SK-N-SH treated with all-trans-retinoic acid at 6 μM for 48 hours (cell line): ENCODE results near the gene METTL6.

Experiments used
- ATAC-seq: fragments of 200-7000 bp; cut with Tn5 transposase; 3 replicates; pipeline ENCODE4 v1.9.1; 2020; ENCODE audit warnings: mild to moderate bottlenecking, moderate library complexity
- BACH2 ChIP-seq: fragments of 250-450 bp; sonication (Bioruptor Pico); IDR thresholded peaks from 2 replicates; pipeline ENCODE4 v1.9.0; 2021; ENCODE audit warnings: mild to moderate bottlenecking, borderline replicate concordance
- CREB5 ChIP-seq: fragments of 250-450 bp; sonication (Bioruptor Pico); IDR thresholded peaks from 2 replicates; pipeline ENCODE4 v1.5.1; 2020; ENCODE audit warnings: low read depth, mild to moderate bottlenecking, moderate library complexity
- CSDC2 ChIP-seq: fragments of 250-450 bp; sonication (Bioruptor Pico); IDR thresholded peaks from 2 replicates; pipeline ENCODE4 v1.5.0; 2020; ENCODE audit warnings: mild to moderate bottlenecking, moderate library complexity
- ESRRG ChIP-seq: fragments of 250-450 bp; sonication (Bioruptor Pico); IDR thresholded peaks from 2 replicates; pipeline ENCODE4 v1.6.1; 2021; ENCODE audit warnings: mild to moderate bottlenecking
- GLIS3 ChIP-seq: fragments of 250-450 bp; sonication (Bioruptor Pico); IDR thresholded peaks from 2 replicates; pipeline ENCODE4 v1.5.0; 2020; ENCODE audit warnings: mild to moderate bottlenecking, moderate library complexity
- ISL1 ChIP-seq: fragments of 250-450 bp; sonication (Bioruptor Pico); IDR thresholded peaks from 2 replicates; pipeline ENCODE4 v2.1.2; 2022; ENCODE audit warnings: mild to moderate bottlenecking, moderate library complexity
- OSR1 ChIP-seq: fragments of 250-450 bp; sonication (Bioruptor Pico); IDR thresholded peaks from 2 replicates; pipeline ENCODE4 v1.8.0; 2022; ENCODE audit warnings: moderate library complexity, mild to moderate bottlenecking, inconsistent platforms
- PATZ1 ChIP-seq: fragments of 250-450 bp; sonication (Bioruptor Pico); IDR thresholded peaks from 2 replicates; pipeline ENCODE4 v1.8.0; 2020; ENCODE audit warnings: mild to moderate bottlenecking, moderate library complexity, borderline replicate concordance
- POU6F1 ChIP-seq: fragments of 250-450 bp; sonication (Bioruptor Pico); IDR thresholded peaks from 2 replicates; pipeline ENCODE4 v1.8.0; 2021; ENCODE audit warnings: low read depth, mild to moderate bottlenecking, moderate library complexity, borderline replicate concordance
- PPARA ChIP-seq: fragments of 250-450 bp; sonication (Bioruptor Pico); IDR thresholded peaks from 2 replicates; pipeline ENCODE4 v1.5.0; 2020; ENCODE audit warnings: mild to moderate bottlenecking, borderline replicate concordance
- RARB ChIP-seq: fragments of 250-450 bp; sonication (Bioruptor Pico); IDR thresholded peaks from 2 replicates; pipeline ENCODE4 v1.8.0; 2021; ENCODE audit warnings: mild to moderate bottlenecking, moderate library complexity
- SNAI2 ChIP-seq: fragments of 250-450 bp; sonication (Bioruptor Pico); IDR thresholded peaks from 2 replicates; pipeline ENCODE4 v1.5.0; 2020; ENCODE audit warnings: mild to moderate bottlenecking, moderate library complexity
- TCF4 ChIP-seq: fragments of 250-450 bp; sonication (Bioruptor Pico); IDR thresholded peaks from 2 replicates; pipeline ENCODE4 v1.8.0; 2021; ENCODE audit warnings: mild to moderate bottlenecking, moderate library complexity, borderline replicate concordance
- TOX ChIP-seq: fragments of 250-450 bp; sonication (Bioruptor Pico); IDR thresholded peaks from 2 replicates; pipeline ENCODE4 v1.8.0; 2021; ENCODE audit warnings: mild to moderate bottlenecking, moderate library complexity, borderline replicate concordance
- ZC3H10 ChIP-seq: fragments of 250-450 bp; sonication (Bioruptor Pico); IDR thresholded peaks from 2 replicates; pipeline ENCODE4 v1.5.1; 2021; ENCODE audit warnings: mild to moderate bottlenecking, moderate library complexity
- ZFP3 ChIP-seq: fragments of 250-450 bp; sonication (Bioruptor Pico); IDR thresholded peaks from 2 replicates; pipeline ENCODE4 v1.5.0; 2020; ENCODE audit warnings: mild to moderate bottlenecking, moderate library complexity
- ZFP30 ChIP-seq: fragments of 450-650 bp; formaldehyde crosslinking; IDR thresholded peaks from 2 replicates; pipeline ENCODE4 v1.5.0; 2022; ENCODE audit warnings: mild to moderate bottlenecking, moderate library complexity
- ZNF565 ChIP-seq: fragments of 450-650 bp; formaldehyde crosslinking; conservative IDR thresholded peaks from 2 replicates; pipeline ENCODE4 v1.5.0; 2020; ENCODE audit warnings: low read depth, mild to moderate bottlenecking, moderate library complexity
- ZNF70 ChIP-seq: fragments of 450-650 bp; formaldehyde crosslinking; IDR thresholded peaks from 2 replicates; pipeline ENCODE4 v1.5.0; 2020; ENCODE audit warnings: mild to moderate bottlenecking, moderate library complexity
- ZNF8 ChIP-seq: fragments of 450-650 bp; formaldehyde crosslinking; IDR thresholded peaks from 2 replicates; pipeline ENCODE4 v1.5.0; 2020; ENCODE audit warnings: mild to moderate bottlenecking, moderate library complexity

The METTL6 gene

GRCh38 chr3:15427182-15427880 lies at the start of gene METTL6, which contains the start of gene EAF1:
Gene METTL6 (minus strand): TSS chr3:15427544. CDS start chr3:15426511, 1,033 bp downstream.
Gene EAF1 (plus strand): TSS chr3:15427598. CDS start chr3:15427780, 182 bp downstream.
- TF ChIP-seq ZFP3 (CRISPR knock-in tag) (no peak), ZFP30 (CRISPR knock-in tag) (no peak), ZNF565 (CRISPR knock-in tag) (no peak), OSR1 (CRISPR knock-in tag) (no peak), ESRRG (CRISPR knock-in tag) (no peak), ISL1 (no peak), POU6F1 (CRISPR knock-in tag) (no peak), TOX (CRISPR knock-in tag) (no peak), PPARA (CRISPR knock-in tag) (no peak), BACH2 (CRISPR knock-in tag) (no peak), CREB5 (CRISPR knock-in tag) (no peak), GLIS3 (CRISPR knock-in tag) (no peak), TCF4 (CRISPR knock-in tag) (no peak), ZNF70 (no peak), PATZ1 (CRISPR knock-in tag) (no peak), RARB (CRISPR knock-in tag) (no peak), ZNF8 (CRISPR knock-in tag) (no peak), SNAI2 (CRISPR knock-in tag) (no peak)
- TF ChIP-seq, all 23 proteins: peak for 0
- peak; percentile 94 for ATAC-seq

GRCh38 chr3:15476378-15476777 lies 49.0 kb upstream of the METTL6 start:
- ATAC-seq, result no peak
- TF ChIP-seq ZNF70, result no peak
- TF ChIP-seq ZC3H10 (CRISPR knock-in tag), result no peak
- no peak for TF ChIP-seq RARB (CRISPR knock-in tag)
- no peak for TF ChIP-seq ISL1

- no peak for ATAC-seq
Measured at GRCh38 chr3:15475161-15475560, 47.8 kb upstream of the METTL6 start.

GRCh38 chr3:15471861-15472260 lies 44.5 kb upstream of the METTL6 start:
- TF ChIP-seq ZNF565 (CRISPR knock-in tag) (no peak), ISL1 (0 out of 2 replicates have a peak, but pooled peaks have one; percentile 13)
- no peak for ATAC-seq

More at GRCh38 chr3:15475161-15475560, 47.8 kb upstream of the METTL6 start:
- TF ChIP-seq CSDC2 (no peak), ZC3H10 (CRISPR knock-in tag) (no peak), ISL1 (no peak), OSR1 (CRISPR knock-in tag) (no peak), TOX (CRISPR knock-in tag) (no peak), BACH2 (CRISPR knock-in tag) (no peak), TCF4 (CRISPR knock-in tag) (no peak), PPARA (CRISPR knock-in tag) (no peak), ZFP30 (CRISPR knock-in tag) (no peak)

GRCh38 chr3:15470849-15471248 lies 43.5 kb upstream of the METTL6 start:
- ATAC-seq, result no peak
- TF ChIP-seq TOX (CRISPR knock-in tag), result no peak
- TF ChIP-seq POU6F1 (CRISPR knock-in tag), result no peak
- no peak for TF ChIP-seq ESRRG (CRISPR knock-in tag)
- no peak for TF ChIP-seq OSR1 (CRISPR knock-in tag)
